A549 (cell line): ENCODE measurements around the gene LMX1B. TPM values are rescaled to one million over a fixed set of nuclear protein-coding genes. Genes with fewer than 3 reads are reported as not detected.

ENCODE experiments used
- ATAC-seq, 2 experiments: fragments of 200-7000 bp in 1 of 2; fragments of >200 bp in 1 of 2; cut with Nextera tagmentation in 1 of 2; cut with Tn5 transposase in 1 of 2; 3 replicates each; pipeline versions ENCODE4 v1.8.0 to v1.9.1; 2018 to 2020; ENCODE audit warnings: mild to moderate bottlenecking in 1 of 2, moderate library complexity in 1 of 2
- CTCF ChIA-PET: fragments of 300-600 bp; sonication (Branson Sonifier 250); formaldehyde crosslinking; extraction: SDS; loops from one replicate; lab custom pipeline; 2021; ENCODE audit warnings: antibody characterized with exemption, inconsistent platforms; lab: Yijun Ruan, JAX
- POLR2A ChIA-PET: fragments of 350-600 bp; formaldehyde crosslinking; extraction: SDS; loops from one replicate; lab custom pipeline; 2021; ENCODE audit warnings: antibody characterized with exemption, inconsistent platforms; lab: Yijun Ruan, JAX
- DNase-seq, 2 experiments: peaks; one replicate each; pipeline versions ENCODE4 v3.0.0 to v3.0.0-alpha.2; 2011 to 2016; ENCODE audit warnings: low read depth in 1 of 2, low spot score in 1 of 2
- FAIRE-seq: peaks from 2 replicates; lab custom pipeline; 2011; peaks lifted over from hg19 to GRCh38; lab: Jason Lieb, UNC
- H3K27ac ChIP-seq, 2 experiments: fragments of >200 bp; sonication (Bioruptor Twin); formaldehyde crosslinking; 3 replicates each; pipeline ENCODE4 v1.5.1; 2016 to 2017
- H3K4me1 ChIP-seq: fragments of >200 bp; sonication (Bioruptor Twin); formaldehyde crosslinking; 3 replicates; pipeline ENCODE4 v1.6.1; 2016
- H3K4me2 ChIP-seq: fragments of >200 bp; sonication (Bioruptor Twin); formaldehyde crosslinking; 3 replicates; pipeline ENCODE4 v1.6.1; 2016
- H3K4me3 ChIP-seq: fragments of >200 bp; sonication (Bioruptor Twin); formaldehyde crosslinking; 3 replicates; pipeline ENCODE4 v1.5.1; 2016
- H3K9me3 ChIP-seq: fragments of >200 bp; sonication (Bioruptor Twin); formaldehyde crosslinking; 3 replicates; pipeline ENCODE4 v1.6.1; 2016
- CBX2 ChIP-seq: fragments of 200-600 bp; sonication (generic); IDR thresholded peaks from 2 replicates; pipeline ENCODE4 v1.6.1; 2016; ENCODE audit warnings: low read depth, mild to moderate bottlenecking, borderline replicate concordance
- CHD2 ChIP-seq: fragments of 150-350 bp; IDR thresholded peaks from 2 replicates; pipeline ENCODE4 v1.6.1; 2014; ENCODE audit warnings: low read length; ENCODE audit not compliant: partially characterized antibody
- CTCF ChIP-seq: fragments of >200 bp; sonication (Bioruptor Twin); formaldehyde crosslinking; IDR thresholded peaks from 3 replicates; pipeline ENCODE4 v1.5.1; 2016
- HES2 ChIP-seq: fragments of >200 bp; sonication (Bioruptor Twin); formaldehyde crosslinking; IDR thresholded peaks from 2 replicates; pipeline ENCODE4 v1.6.1; 2016
- HOXB13 ChIP-seq: fragments of 250-450 bp; sonication (Bioruptor Pico); IDR thresholded peaks from 2 replicates; pipeline ENCODE4 v1.5.0; 2020; ENCODE audit warnings: low read depth, mild to moderate bottlenecking, moderate library complexity
- JUNB ChIP-seq: fragments of >200 bp; sonication (Bioruptor Twin); formaldehyde crosslinking; IDR thresholded peaks from 2 replicates; pipeline ENCODE4 v1.6.1; 2016
- KDM1A ChIP-seq: fragments of 200-600 bp; sonication (generic); IDR thresholded peaks from 2 replicates; pipeline ENCODE4 v1.6.1; 2016; ENCODE audit warnings: low read depth, mild to moderate bottlenecking
- MYC ChIP-seq: IDR thresholded peaks from 2 replicates; pipeline ENCODE4 v1.6.1; 2012; ENCODE audit warnings: mild to moderate bottlenecking, inconsistent platforms, low read length, improper control_type of control experiment, borderline replicate concordance
- NR3C1 ChIP-seq: fragments of >200 bp; sonication (Bioruptor Twin); formaldehyde crosslinking; IDR thresholded peaks from 3 replicates; pipeline ENCODE4 v1.6.1; 2017
- PBX3 ChIP-seq: IDR thresholded peaks from 2 replicates; pipeline ENCODE4 v1.6.1; 2012
- RNF2 ChIP-seq: fragments of 200-600 bp; sonication (generic); IDR thresholded peaks from 2 replicates; pipeline ENCODE4 v1.6.1; 2016; ENCODE audit warnings: low read depth, mild to moderate bottlenecking, antibody characterized with exemption, moderate library complexity, borderline replicate concordance
- TFCP2L1 ChIP-seq: fragments of 250-450 bp; sonication (Bioruptor Pico); IDR thresholded peaks from 2 replicates; pipeline ENCODE4 v1.5.0; 2021; ENCODE audit warnings: mild to moderate bottlenecking
- TP53 ChIP-seq: fragments of 250-450 bp; sonication (Bioruptor Pico); IDR thresholded peaks from 2 replicates; pipeline ENCODE4 v1.5.0; 2021; ENCODE audit warnings: mild to moderate bottlenecking, moderate library complexity
- ZNF302 ChIP-seq: fragments of 250-450 bp; sonication (Bioruptor Pico); IDR thresholded peaks from 2 replicates; pipeline ENCODE4 v1.9.0; 2021; ENCODE audit warnings: inconsistent platforms, mild to moderate bottlenecking, moderate library complexity
- ZSCAN20 ChIP-seq: fragments of 250-450 bp; sonication (Bioruptor Pico); IDR thresholded peaks from 2 replicates; pipeline ENCODE4 v1.8.0; 2022; ENCODE audit warnings: mild to moderate bottlenecking, moderate library complexity
- WGBS: methylation state at CpG from one replicate; pipeline ENCODE4 v1.1.6; 2017; ENCODE audit errors: missing lambda C conversion rate; 5-methylcytosine and 5-hydroxymethylcytosine counted together
- polyA plus RNA-seq, 4 experiments: library from polyadenylated mRNA; depleted of rRNA in 3 of 4; stranded (reverse); fragments of >200 nt; fragmentation: RNase III in 1 of 4; extraction: RNeasy Plus Mini Kit Qiagen cat#74134 plus additional on column Dnase treatment in 1 of 4; gene quantifications; 2 replicates in 3 of 4; 3 replicates in 1 of 4; pipeline ENCODE4 v1.2.3, GENCODE V29; 2011 to 2017

LMX1B gene
- polyA plus RNA-seq, 2 of the 4 experiments (the other 2 are of a cell fraction) = 0.41 to 0.56 TPM

- TF ChIP-seq HES2 (no peak), RNF2 (no peak), CTCF (peak; percentile 59), JUNB (no peak), PBX3 (no peak), ZNF302 (CRISPR knock-in tag) (no peak), NR3C1 (no peak), CHD2 (no peak), ZSCAN20 (CRISPR knock-in tag) (no peak)
- CTCF ChIA-PET = interaction anchor here (0.7 to 11.0 kb wide), 24 partner anchors 9 to 157 kb away, joined by 3 to 338 read pairs (median 4); partner anchors contain the start of gene ZBTB43
- Histone ChIP-seq H3K4me2 (no peak overlapping the region), H3K4me3 (no peak overlapping the region), H3K9me3 (no peaks in the 10 kb centered on the region), H3K4me1 (peaks cover 12% of the 10 kb centered on the region), H3K27ac (no peak overlapping the region)
- WGBS = 34% methylated on average over 28 of the region's 30 CpGs
- ATAC-seq (peak in 1 of 2 experiments; percentile 39; a peak in 3 of 6 replicates), FAIRE-seq (no peak), DNase-seq (peak in 1 of 2 experiments; percentile 50)
- POLR2A ChIA-PET = no interaction called here
These were observed 88.6 kb downstream of the LMX1B start for GRCh38 chr9:126702151-126703001.

- POLR2A ChIA-PET = no interaction called here
- Histone ChIP-seq H3K9me3 (no peaks in the 10 kb centered on the region), H3K4me3 (no peak overlapping the region), H3K4me2 (no peak overlapping the region), H3K4me1 (peaks cover 12% of the 10 kb centered on the region), H3K27ac (no peak overlapping the region)
- FAIRE-seq (no peak), DNase-seq (no peak), ATAC-seq (no peak)
- CTCF ChIA-PET = interaction anchor here (0.7 to 11.0 kb wide), 27 partner anchors 8 to 1984 kb away, joined by 3 to 338 read pairs (median 4); partner anchors contain the start of gene ZBTB43
- TF ChIP-seq CBX2 (no peak), KDM1A (0 out of 2 replicates have a peak, but pooled peaks have one; percentile 17)
- WGBS = 68% methylated on average over 14 of the region's 14 CpGs
These were observed 89.5 kb downstream of the LMX1B start for GRCh38 chr9:126703002-126703865.

- Histone ChIP-seq H3K27ac (no peak overlapping the region), H3K9me3 (no peaks in the 10 kb centered on the region)
- ATAC-seq = no peak
- CTCF ChIA-PET = interaction anchor here (0.7 to 11.0 kb wide), 17 partner anchors 8 to 1985 kb away, joined by 3 to 338 read pairs (median 4); no protein-coding TSS in a partner anchor
- no peak for DNase-seq
- FAIRE-seq = no peak
- WGBS = 92% methylated on average over 3 of the region's 3 CpGs
- no peak for TF ChIP-seq TFCP2L1
- no peak for TF ChIP-seq HOXB13 (CRISPR knock-in tag)
- no peak for TF ChIP-seq MYC
- TF ChIP-seq NR3C1 = no peak
- no peak for TF ChIP-seq TP53
- TF ChIP-seq, all 56 proteins: peak for 0
- H3K4me2 ChIP-seq = no peak overlapping the region
- H3K4me3 ChIP-seq = no peak overlapping the region
- peaks cover 12% of the 10 kb centered on the region for H3K4me1 ChIP-seq
- POLR2A ChIA-PET = no interaction called here
These were observed 90.1 kb downstream of the LMX1B start for GRCh38 chr9:126703866-126704156.
